Renal cortex interstitium (tissue), 11 donors: ENCODE measurements around the gene PADI4. TPM values are rescaled to one million over a fixed set of nuclear protein-coding genes. Genes with fewer than 3 reads are reported as not detected.
"Not testable (repeated sequence)": the region's sequence is repeated elsewhere in the genome, so short reads cannot be mapped to it uniquely, and the experiment has no call there.

Source experiments
- DNase-seq, 11 donors: peaks; one replicate each; pipeline ENCODE4 v3.0.0-alpha.2; 2013; ENCODE audit warnings: low read depth in 9 of 11, low spot score in 4 of 11; ENCODE audit errors: extremely low read depth in 1 of 11
- polyA plus RNA-seq, 3 donors: library from polyadenylated mRNA; unstranded; fragments of 120-200 nt; gene quantifications; one replicate each; pipeline ENCODE4 v1.2.1, GENCODE V29; 2013; ENCODE audit not compliant: insufficient read length in 3 of 3

The PADI4 gene
- polyA plus RNA-seq, 3 donors, result 0.79 to 0.99 (median 0.81) TPM

DNA sequence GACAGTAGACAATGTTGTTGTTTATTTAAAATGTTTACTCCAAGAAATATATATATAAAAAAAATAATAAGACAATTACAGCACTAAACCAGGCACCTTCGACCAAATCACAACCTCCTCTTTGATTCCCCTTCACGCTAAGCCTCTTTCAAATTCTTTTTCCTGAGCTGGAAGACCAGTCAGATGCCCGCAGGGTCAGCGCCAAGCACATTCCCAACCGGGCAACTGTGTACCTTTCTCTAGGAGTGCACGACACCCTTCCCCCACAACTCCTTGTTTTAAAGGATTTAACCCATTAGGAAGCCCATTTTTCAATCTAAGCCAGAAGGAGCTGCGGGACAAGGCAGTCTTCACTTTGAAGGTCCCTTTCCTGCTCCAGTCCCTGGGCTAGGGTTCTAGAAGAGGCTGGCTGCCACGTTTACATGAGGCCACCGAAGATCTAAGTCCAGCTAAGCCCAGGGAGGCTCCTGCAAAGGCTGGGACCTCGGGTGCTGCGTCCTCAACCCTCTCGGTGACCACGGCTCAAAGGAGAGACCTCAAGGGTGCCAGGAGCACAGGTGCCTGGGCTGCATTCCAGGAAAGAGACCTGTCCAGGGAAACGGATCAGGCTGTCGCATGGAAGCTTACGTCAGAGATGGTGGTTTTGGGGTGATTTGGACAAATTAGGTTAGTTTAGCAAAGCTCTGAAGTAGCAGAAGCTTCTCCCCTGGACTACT lies 98.9 kb downstream of the PADI4 start:
- DNase-seq, result not testable (repeated sequence)

DNA sequence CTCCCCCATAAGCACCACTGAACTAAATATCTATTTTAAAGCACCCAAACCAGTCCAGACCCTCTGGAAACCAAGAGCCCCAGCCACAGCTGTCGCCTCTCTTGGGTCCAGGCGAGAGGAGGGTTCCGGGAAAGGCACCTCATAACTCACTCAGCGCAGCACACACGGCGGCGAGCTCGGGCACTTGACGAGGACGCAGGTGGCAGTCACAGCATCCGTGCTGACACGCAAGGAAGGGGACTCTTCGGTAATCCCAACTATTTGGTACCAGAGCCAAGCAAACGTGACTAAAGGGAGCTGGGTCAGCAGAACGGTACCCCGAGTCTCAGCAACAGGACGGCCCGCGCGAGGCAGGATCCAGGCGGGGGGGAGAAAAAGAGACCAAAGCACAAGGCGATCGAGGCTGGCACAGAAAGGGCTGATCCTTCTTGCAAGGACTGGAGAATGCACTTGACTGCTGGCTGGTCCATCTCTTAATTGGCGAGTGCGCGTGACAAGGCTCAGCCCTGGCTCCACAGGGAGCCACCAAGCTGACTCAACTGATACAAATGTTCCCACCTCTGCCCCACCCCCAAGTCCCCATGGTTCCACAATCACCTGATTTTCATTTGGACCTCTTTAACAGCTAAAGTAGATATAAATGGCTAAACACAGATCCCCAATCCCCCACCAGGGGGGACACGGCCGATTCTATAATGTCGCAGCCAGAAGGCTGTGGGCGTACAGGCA lies 100.0 kb downstream of the PADI4 start:
- DNase-seq, result not testable (repeated sequence)

DNA sequence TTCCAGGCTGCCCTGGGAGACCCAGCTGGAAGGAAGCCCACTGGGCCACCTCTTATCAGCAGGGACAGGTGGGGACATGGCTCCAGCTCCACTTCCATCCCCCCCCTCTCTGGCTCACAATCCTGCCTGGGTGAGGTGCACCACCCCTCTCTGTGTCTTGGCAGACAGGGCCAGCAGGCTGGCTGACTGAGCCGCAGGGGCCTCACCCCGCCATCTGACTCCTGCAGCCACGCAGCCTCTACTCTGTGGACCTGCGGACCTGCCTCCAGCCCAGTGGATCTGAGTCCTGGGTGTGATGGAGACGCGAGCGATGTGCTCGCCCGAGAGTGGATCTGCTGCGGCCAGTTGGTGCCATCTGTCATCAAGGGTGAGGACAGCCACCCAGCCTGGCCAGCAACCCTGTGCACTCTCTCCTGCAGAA lies 101.4 kb downstream of the PADI4 start:
- no peak for DNase-seq

DNA sequence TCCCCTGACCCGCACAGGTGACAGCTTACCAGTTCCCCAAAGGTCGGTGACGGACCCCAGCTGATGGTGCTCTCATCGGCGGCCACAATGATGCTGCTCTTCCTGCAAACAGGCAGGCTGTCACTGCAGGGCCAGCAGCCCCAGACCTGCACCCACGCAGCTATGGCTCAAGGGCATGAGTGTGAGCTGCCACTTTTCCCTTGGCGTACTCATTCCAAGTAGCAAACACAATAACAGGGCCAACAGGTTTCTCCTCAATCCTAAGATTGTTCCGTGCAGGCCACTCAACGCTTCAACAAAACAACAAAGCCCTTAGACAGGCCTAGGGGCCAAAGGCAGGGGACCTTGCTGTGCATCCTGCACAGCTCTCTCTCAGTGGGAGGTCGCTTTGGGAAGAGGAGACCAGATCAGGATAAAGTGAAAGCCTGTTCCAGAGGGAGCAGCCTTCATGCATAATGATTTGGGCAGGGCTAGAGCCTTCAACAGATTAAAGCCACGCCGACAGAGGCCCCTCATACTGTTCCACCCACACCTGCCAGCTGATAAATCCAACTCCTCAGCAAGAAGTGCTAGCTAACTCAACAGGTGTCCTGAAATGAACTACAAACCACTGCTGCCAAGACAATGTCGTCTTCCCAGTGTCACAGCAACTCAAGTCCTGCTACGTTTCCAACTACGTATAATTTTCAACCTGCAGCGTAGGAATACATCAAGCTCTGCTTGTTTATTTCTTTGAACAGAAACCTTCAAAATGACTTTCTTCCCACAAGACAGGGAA lies 104.3 kb downstream of the PADI4 start:
- DNase-seq, result no peak

Other genes starting within 250 kb of the PADI4 start
- gene PADI2, start 188.7 kb upstream of the PADI4 start, polyA plus RNA-seq, result 1 to 10 TPM; 2.0 to 2.6 (median 2.3) TPM
- gene PADI1, start 103.1 kb upstream of the PADI4 start, polyA plus RNA-seq, result under 1 TPM in 1 of 3 donors, not detected in 2; 0.06 TPM
- under 1 TPM; 0.06 to 0.15 (median 0.07) TPM for gene PADI3, start 59.1 kb upstream of the PADI4 start, polyA plus RNA-seq
- not detected for gene PADI6, start 64.0 kb downstream of the PADI4 start, polyA plus RNA-seq
- 100 to 1,000 TPM in 1 of 3 donors, 10 to 100 TPM in 2; 88.1 to 107 (median 94.1) TPM for gene RCC2, start 131.5 kb downstream of the PADI4 start, polyA plus RNA-seq
- 10 to 100 TPM; 35.2 to 52.0 (median 47.3) TPM for gene ARHGEF10L, start 231.5 kb downstream of the PADI4 start, polyA plus RNA-seq